ENCODE measurements around the gene UIMC1. TPM values are rescaled to one million over a fixed set of nuclear protein-coding genes. Genes with fewer than 3 reads are reported as not detected.
"Not testable (repeated sequence)": the region's sequence is repeated elsewhere in the genome, so short reads cannot be mapped to it uniquely, and the experiment has no call there.

The UIMC1 gene
- total RNA-seq, 2 donors from 2014 or later = 42.5 to 43.0 TPM

- Mint-ChIP-seq H3K9me3 (peaks cover 4% of the 10 kb centered on the region), H3K36me3 (ENCODE audit: low read depth) (peaks cover 6% of the 10 kb centered on the region), H3K27ac (no peak overlapping the region), H3K4me3 (no peak overlapping the region), H3K4me1 (peaks cover 10% of the 10 kb centered on the region), H3K27me3 (peaks cover 22% of the 10 kb centered on the region)
- no peak for ATAC-seq (replicated peaks)
Observed at GRCh38 chr5:176875014-176875550, 131.5 kb downstream of the UIMC1 start.

GRCh38 chr5:176874198-176874780 lies 132.3 kb downstream of the UIMC1 start:
- Mint-ChIP-seq H3K4me1 (peaks cover 10% of the 10 kb centered on the region), H3K9me3 (peaks cover 4% of the 10 kb centered on the region), H3K27me3 (peaks cover 22% of the 10 kb centered on the region), H3K36me3 (ENCODE audit: low read depth) (peaks cover 6% of the 10 kb centered on the region), H3K27ac (no peak overlapping the region), H3K4me3 (no peak overlapping the region)
- no peak for ATAC-seq (replicated peaks)

GRCh38 chr5:176873541-176874172 lies 132.9 kb downstream of the UIMC1 start:
- H3K27ac Mint-ChIP-seq = peak overlapping the region; percentile 65
- H3K36me3 Mint-ChIP-seq (ENCODE audit: low read depth) = peaks cover 6% of the 10 kb centered on the region
- peaks cover 20% of the 10 kb centered on the region for H3K27me3 Mint-ChIP-seq
- peaks cover 10% of the 10 kb centered on the region for H3K4me1 Mint-ChIP-seq
- peaks cover 4% of the 10 kb centered on the region for H3K9me3 Mint-ChIP-seq
- no peak overlapping the region for H3K4me3 Mint-ChIP-seq
- ATAC-seq (replicated peaks) = no peak

GRCh38 chr5:176873011-176873410 lies 133.6 kb downstream of the UIMC1 start:
- peaks cover 18% of the 10 kb centered on the region for H3K27me3 Mint-ChIP-seq
- H3K9me3 Mint-ChIP-seq; H3K4me3 Mint-ChIP-seq; ATAC-seq (replicated peaks); H3K36me3 Mint-ChIP-seq (ENCODE audit: low read depth): not testable (repeated sequence)
- H3K27ac Mint-ChIP-seq = peak overlapping the region; percentile 65
- H3K4me1 Mint-ChIP-seq = peaks cover 10% of the 10 kb centered on the region

- H3K9me3 Mint-ChIP-seq; H3K27ac Mint-ChIP-seq; ATAC-seq (replicated peaks); H3K4me3 Mint-ChIP-seq; H3K36me3 Mint-ChIP-seq (ENCODE audit: low read depth): not testable (repeated sequence)
- H3K27me3 Mint-ChIP-seq = peaks cover 18% of the 10 kb centered on the region
- H3K4me1 Mint-ChIP-seq = peaks cover 10% of the 10 kb centered on the region
Observed at GRCh38 chr5:176872586-176872985, 134.0 kb downstream of the UIMC1 start.

- not testable (repeated sequence) for H3K4me1 Mint-ChIP-seq; H3K9me3 Mint-ChIP-seq; H3K36me3 Mint-ChIP-seq (ENCODE audit: low read depth); ATAC-seq (replicated peaks); H3K4me3 Mint-ChIP-seq; H3K27ac Mint-ChIP-seq
- H3K27me3 Mint-ChIP-seq = peaks cover 16% of the 10 kb centered on the region
Observed at GRCh38 chr5:176870644-176871043, 135.9 kb downstream of the UIMC1 start.

- Mint-ChIP-seq H3K27ac (no peak overlapping the region), H3K36me3 (ENCODE audit: low read depth) (peaks cover 6% of the 10 kb centered on the region)
- no peak for ATAC-seq (replicated peaks)
Observed at GRCh38 chr5:176870110-176870591, 136.4 kb downstream of the UIMC1 start.

GRCh38 chr5:176869501-176870109 lies 137.0 kb downstream of the UIMC1 start:
- H3K27me3 Mint-ChIP-seq = peaks cover 8% of the 10 kb centered on the region
- H3K4me3 Mint-ChIP-seq = no peak overlapping the region
- H3K4me1 Mint-ChIP-seq = no peaks in the 10 kb centered on the region
- peaks cover 4% of the 10 kb centered on the region for H3K9me3 Mint-ChIP-seq
- no peak for ATAC-seq (replicated peaks)
- peaks cover 6% of the 10 kb centered on the region for H3K36me3 Mint-ChIP-seq (ENCODE audit: low read depth)
- no peak overlapping the region for H3K27ac Mint-ChIP-seq

More at GRCh38 chr5:176870110-176870591, 136.4 kb downstream of the UIMC1 start:
- H3K9me3 Mint-ChIP-seq = peaks cover 4% of the 10 kb centered on the region
- no peaks in the 10 kb centered on the region for H3K4me1 Mint-ChIP-seq
- H3K4me3 Mint-ChIP-seq = no peak overlapping the region
- peaks cover 11% of the 10 kb centered on the region for H3K27me3 Mint-ChIP-seq

GRCh38 chr5:176868731-176869130 lies 137.8 kb downstream of the UIMC1 start:
- ATAC-seq (replicated peaks) = no peak
- Mint-ChIP-seq H3K36me3 (ENCODE audit: low read depth) (peaks cover 6% of the 10 kb centered on the region), H3K9me3 (peaks cover 4% of the 10 kb centered on the region), H3K4me3 (no peak overlapping the region), H3K27ac (no peak overlapping the region), H3K27me3 (peaks cover 10% of the 10 kb centered on the region), H3K4me1 (no peaks in the 10 kb centered on the region)

- Mint-ChIP-seq H3K27ac (no peak overlapping the region), H3K4me1 (no peaks in the 10 kb centered on the region), H3K36me3 (ENCODE audit: low read depth) (peaks cover 2% of the 10 kb centered on the region), H3K4me3 (no peak overlapping the region), H3K9me3 (peaks cover 2% of the 10 kb centered on the region), H3K27me3 (peaks cover 13% of the 10 kb centered on the region)
- no peak for ATAC-seq (replicated peaks)
Observed at GRCh38 chr5:176868126-176868525, 138.5 kb downstream of the UIMC1 start.

- Mint-ChIP-seq H3K36me3 (ENCODE audit: low read depth) (no peaks in the 10 kb centered on the region), H3K27me3 (peaks cover 20% of the 10 kb centered on the region), H3K4me1 (no peaks in the 10 kb centered on the region), H3K9me3 (no peaks in the 10 kb centered on the region), H3K4me3 (no peak overlapping the region), H3K27ac (no peak overlapping the region)
- ATAC-seq (replicated peaks) = no peak
Observed at GRCh38 chr5:176866707-176867310, 139.8 kb downstream of the UIMC1 start.

GRCh38 chr5:176865964-176866363 lies 140.6 kb downstream of the UIMC1 start:
- no peak for ATAC-seq (replicated peaks)
- no peak overlapping the region for H3K27ac Mint-ChIP-seq
- H3K27me3 Mint-ChIP-seq = peaks cover 20% of the 10 kb centered on the region
- H3K36me3 Mint-ChIP-seq (ENCODE audit: low read depth) = no peaks in the 10 kb centered on the region
- no peaks in the 10 kb centered on the region for H3K9me3 Mint-ChIP-seq
- H3K4me1 Mint-ChIP-seq = no peaks in the 10 kb centered on the region
- no peak overlapping the region for H3K4me3 Mint-ChIP-seq

- Mint-ChIP-seq H3K27me3 (peaks cover 26% of the 10 kb centered on the region), H3K4me1 (no peaks in the 10 kb centered on the region), H3K27ac (no peak overlapping the region), H3K9me3 (no peaks in the 10 kb centered on the region), H3K4me3 (no peak overlapping the region), H3K36me3 (ENCODE audit: low read depth) (no peaks in the 10 kb centered on the region)
- no peak for ATAC-seq (replicated peaks)
Observed at GRCh38 chr5:176864755-176865154, 141.8 kb downstream of the UIMC1 start.

- no peaks in the 10 kb centered on the region for H3K4me1 Mint-ChIP-seq
- ATAC-seq (replicated peaks) = no peak
- no peaks in the 10 kb centered on the region for H3K36me3 Mint-ChIP-seq (ENCODE audit: low read depth)
- H3K4me3 Mint-ChIP-seq = no peak overlapping the region
- H3K9me3 Mint-ChIP-seq = no peaks in the 10 kb centered on the region
- no peak overlapping the region for H3K27ac Mint-ChIP-seq
- peaks cover 26% of the 10 kb centered on the region for H3K27me3 Mint-ChIP-seq
Observed at GRCh38 chr5:176863765-176864098, 142.8 kb downstream of the UIMC1 start.
